K562 (cell line): Measurements from ENCODE around the gene FCRL3. TPM values are rescaled to one million over a fixed set of nuclear protein-coding genes. Genes with fewer than 3 reads are reported as not detected.

Experiments used
- ATAC-seq: fragments of 200-7000 bp; cut with Tn5 transposase; 3 replicates; pipeline ENCODE4 v1.9.1; 2020; ENCODE audit warnings: moderate library complexity
- BruUV-seq: library from RNA; stranded (reverse); fragments of 400-500 nt; replicated peaks from 2 replicates; lab custom pipeline; 2021; lab: Mats Ljungman, UMichigan
- CTCF ChIA-PET: fragments of 300-600 bp; formaldehyde crosslinking; extraction: SDS; loops from one replicate; lab custom pipeline; 2021; ENCODE audit warnings: low intra/inter-chr PET ratio; lab: Yijun Ruan, JAX
- POLR2A ChIA-PET: fragments of 300-600, 350-650 bp; sonication (Branson Sonifier 250); formaldehyde crosslinking; extraction: SDS; loops from one replicate; lab custom pipeline; 2021; ENCODE audit warnings: antibody characterized with exemption, inconsistent platforms; lab: Yijun Ruan, JAX
- DNase-seq, 4 experiments: peaks; one replicate each; pipeline versions ENCODE4 v3.0.0 to v3.0.0-alpha.2; 2011 to 2018; ENCODE audit warnings: low spot score in 3 of 4, mixed read lengths in 3 of 4; ENCODE audit errors: extremely low read depth in 1 of 4
- FAIRE-seq: peaks from 2 replicates; lab custom pipeline; 2011; peaks lifted over from hg19 to GRCh38; lab: Jason Lieb, UNC
- H2AFZ ChIP-seq: 2 replicates; pipeline ENCODE4 v1.6.0; 2011; ENCODE audit warnings: low read depth, low read length, control low read depth, inconsistent platforms
- H3K27ac ChIP-seq: fragments of 200-600 bp; 3 replicates; pipeline ENCODE4 v1.8.0; 2011; ENCODE audit warnings: low read depth, mild to moderate bottlenecking, control low read depth, inconsistent platforms, low read length, moderate library complexity, mixed read lengths; ENCODE audit errors: extremely low read depth
- H3K27me3 ChIP-seq, 2 experiments: fragments of 300-600 bp in 1 of 2; 2 replicates in 1 of 2; 3 replicates in 1 of 2; pipeline versions ENCODE4 v1.6.0 to v1.8.0; 2011; ENCODE audit warnings: inconsistent platforms in 2 of 2, low read length in 2 of 2, mild to moderate bottlenecking in 1 of 2, mixed read lengths in 1 of 2, moderate library complexity in 1 of 2; ENCODE audit not compliant: control insufficient read depth in 2 of 2, insufficient read depth in 2 of 2
- H3K36me3 ChIP-seq: fragments of 300-600 bp; 3 replicates; pipeline ENCODE4 v1.8.0; 2011; ENCODE audit warnings: mild to moderate bottlenecking, low read length, inconsistent platforms; ENCODE audit not compliant: control insufficient read depth, insufficient read depth
- H3K4me1 ChIP-seq, 2 experiments: fragments of 200-600 bp in 1 of 2; replicated peaks in 1 of 2; 2 replicates in 1 of 2; 3 replicates in 1 of 2; pipeline versions ENCODE4 v1.5.1 to v1.8.0; 2011; ENCODE audit warnings: inconsistent platforms in 2 of 2, low read length in 2 of 2, mild to moderate bottlenecking in 1 of 2, mixed read lengths in 1 of 2, moderate library complexity in 1 of 2; ENCODE audit not compliant: control insufficient read depth in 2 of 2, insufficient read depth in 2 of 2
- H3K4me2 ChIP-seq: 2 replicates; pipeline ENCODE4 v1.6.1; 2011; ENCODE audit warnings: low read length, control low read depth, inconsistent platforms, mixed read lengths; ENCODE audit not compliant: insufficient read depth
- H3K4me3 ChIP-seq: fragments of 200-600 bp; sonication (generic), shearing (Covaris generic); 2 replicates; pipeline ENCODE4 v1.5.1; 2016; ENCODE audit warnings: control low read depth, inconsistent platforms
- H3K79me2 ChIP-seq: fragments of 200-600 bp; 3 replicates; pipeline ENCODE4 v1.8.0; 2011; ENCODE audit warnings: low read length, inconsistent platforms; ENCODE audit not compliant: control insufficient read depth, insufficient read depth
- H3K9ac ChIP-seq, 2 experiments: 2 replicates each; pipeline versions ENCODE4 v1.6.0 to v1.6.1; 2011; ENCODE audit warnings: low read depth in 2 of 2, low read length in 2 of 2, control low read depth in 1 of 2, inconsistent platforms in 1 of 2, mild to moderate bottlenecking in 1 of 2, mixed read lengths in 1 of 2; ENCODE audit not compliant: insufficient read depth in 1 of 2
- H3K9me1 ChIP-seq: one replicate; pipeline ENCODE4 v1.6.0; 2011; ENCODE audit warnings: inconsistent platforms, mild to moderate bottlenecking, low read length, moderate library complexity; ENCODE audit not compliant: control insufficient read depth, insufficient read depth
- H3K9me3 ChIP-seq: replicated peaks from 2 replicates; pipeline ENCODE4 v1.5.1; 2011; ENCODE audit warnings: low read depth, low read length, inconsistent platforms; ENCODE audit not compliant: control insufficient read depth, insufficient read depth
- H4K20me1 ChIP-seq: replicated peaks from 2 replicates; pipeline ENCODE4 v1.6.1; 2011; ENCODE audit warnings: low read length, inconsistent platforms, mixed read lengths; ENCODE audit not compliant: control insufficient read depth, insufficient read depth
- CBX1 ChIP-seq: sonication (generic); IDR thresholded peaks from 2 replicates; pipeline ENCODE4 v1.6.1; 2016; ENCODE audit warnings: antibody characterized with exemption, low read depth, mild to moderate bottlenecking
- DMBX1 ChIP-seq: fragments of 250-450 bp; sonication (Bioruptor Pico); IDR thresholded peaks from 2 replicates; pipeline ENCODE4 v1.8.0; 2022; ENCODE audit warnings: inconsistent platforms, mild to moderate bottlenecking, moderate library complexity, borderline replicate concordance
- EGR1 ChIP-seq: fragments of 450-650 bp; conservative IDR thresholded peaks from 2 replicates; pipeline ENCODE4 v1.6.1; 2017; ENCODE audit warnings: mild to moderate bottlenecking
- FOXP1 ChIP-seq: sonication (generic); formaldehyde crosslinking; IDR thresholded peaks from 2 replicates; pipeline ENCODE4 v1.8.0; 2022; ENCODE audit warnings: mild to moderate bottlenecking, missing genetic modification reagents
- GATA2 ChIP-seq: sonication (generic); formaldehyde crosslinking; IDR thresholded peaks from 2 replicates; pipeline ENCODE4 v1.4.0; 2020; ENCODE audit warnings: mild to moderate bottlenecking, missing genetic modification reagents
- KAT2B ChIP-seq: IDR thresholded peaks from one replicate; pipeline ENCODE4 v1.6.1; 2012; ENCODE audit warnings: low read depth, mild to moderate bottlenecking, control low read depth, inconsistent platforms, low read length, moderate library complexity
- MAFF ChIP-seq: IDR thresholded peaks from 2 replicates; pipeline ENCODE4 v1.6.1; 2012; ENCODE audit warnings: low read length, improper control_type of control experiment
- MBD2 ChIP-seq: sonication (generic); IDR thresholded peaks from 2 replicates; pipeline ENCODE4 v1.6.1; 2016; ENCODE audit warnings: low read depth, borderline replicate concordance
- NCOA4 ChIP-seq: fragments of 450-650 bp; IDR thresholded peaks from 2 replicates; pipeline ENCODE4 v1.6.1; 2018; ENCODE audit warnings: mild to moderate bottlenecking; ENCODE audit not compliant: partially characterized antibody
- PHB2 ChIP-seq: fragments of 450-650 bp; IDR thresholded peaks from 2 replicates; pipeline ENCODE4 v1.6.1; 2017; ENCODE audit warnings: low read depth
- ZKSCAN1 ChIP-seq: fragments of 150-350 bp; IDR thresholded peaks from 2 replicates; pipeline ENCODE4 v1.6.1; 2016; ENCODE audit warnings: low read depth, low read length
- ZNF133 ChIP-seq: fragments of 250-450 bp; sonication (Bioruptor Pico); IDR thresholded peaks from 2 replicates; pipeline ENCODE4 v1.4.0; 2020; ENCODE audit warnings: mild to moderate bottlenecking
- ZNF354B ChIP-seq: fragments of 250-450 bp; sonication (Bioruptor Pico); IDR thresholded peaks from 2 replicates; pipeline ENCODE4 v1.4.0; 2020
- ZNF395 ChIP-seq: fragments of 200-800 bp; sonication (Bioruptor generic); IDR thresholded peaks from 2 replicates; pipeline ENCODE4 v1.6.1; 2017; ENCODE audit warnings: missing genetic modification characterization, missing compliant biosample characterization
- WGBS: fragments of 100-300 bp; shearing (Covaris generic); methylation state at CpG from one replicate; pipeline ENCODE4 v1.1.6; 2016; ENCODE audit warnings: low coverage, mixed read lengths; ENCODE audit not compliant: insufficient coverage; ENCODE audit errors: missing lambda C conversion rate; 5-methylcytosine and 5-hydroxymethylcytosine counted together
- in situ Hi-C: fragments of 300-500 bp; cut with MboI; formaldehyde crosslinking; loops from 4 replicates; pipeline ENCODE4 v1.15.0; 2018; ENCODE audit warnings: inconsistent platforms, mixed read lengths
- intact Hi-C: fragments of 100-400 bp; cut with micrococcal nuclease; formaldehyde crosslinking; loops from 2 replicates; pipeline ENCODE4 v1.14.2; 2022
- polyA plus RNA-seq, 8 experiments: library from polyadenylated mRNA; depleted of rRNA in 4 of 8; stranded (reverse) in 5 of 8; unstranded in 3 of 8; fragments of >200 nt; fragmentation: Nextera tagmentation in 2 of 8; fragmentation: Illumina TruSeq in 1 of 8; extraction: Ambion mirVana in 2 of 8; extraction: Trizol in 1 of 8; gene quantifications; 2 replicates each; pipeline versions ENCODE4 v1.2.1 to v1.2.3, GENCODE V29; 2011 to 2014; ENCODE audit warnings: inconsistent platforms in 1 of 8, missing spikeins in 1 of 8
- total RNA-seq, 7 experiments: library from RNA; depleted of rRNA in 6 of 7; stranded (reverse); fragments of >200 nt in 6 of 7; fragmentation: Illumina TruSeq in 2 of 7; extraction: Trizol in 2 of 7; gene quantifications; 2 replicates each; pipeline versions ENCODE4 v1.2.1 to v1.2.3, GENCODE V29; 2011 to 2021; ENCODE audit warnings: low replicate concordance in 1 of 7

The FCRL3 gene
- total and polyA plus RNA-seq, 9 of the 15 experiments (the other 6 are each of a cell fraction or from before 2014, with no cell fraction given) = not detected

DNA sequence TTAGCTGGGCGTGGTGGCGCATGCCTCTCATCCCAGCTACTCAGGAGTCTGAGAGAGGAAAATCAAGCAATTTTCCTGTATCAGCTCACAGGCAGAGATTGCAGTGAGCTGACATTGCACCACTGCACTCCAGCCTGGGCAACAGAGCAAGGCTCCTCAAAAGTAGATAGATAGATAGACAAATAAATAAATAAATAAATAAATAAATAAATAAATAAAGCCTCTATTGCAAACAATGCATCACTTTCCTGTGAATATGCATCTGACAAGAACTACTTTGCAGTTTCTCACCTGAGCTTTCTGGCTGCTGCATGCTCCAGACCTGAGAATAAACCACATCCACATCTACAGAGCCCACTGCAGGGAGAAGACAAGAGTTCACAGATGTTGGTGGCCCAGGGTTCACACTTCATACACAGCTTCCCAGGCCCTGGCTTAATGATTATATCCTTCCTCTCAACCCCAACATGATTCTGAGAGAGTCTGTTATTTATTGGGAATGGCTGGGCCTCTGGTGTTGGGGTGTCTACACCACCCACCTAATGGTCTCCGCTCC, 47.8 kb upstream of the FCRL3 start:
- BruUV-seq = no TSS peak
- Histone ChIP-seq H3K4me1 (no peaks in the 10 kb centered on the region), H3K27ac (no peak overlapping the region), H3K9me1 (no peaks in the 10 kb centered on the region), H3K79me2 (no peaks in the 10 kb centered on the region), H2AFZ (no peak overlapping the region), H3K4me2 (no peak overlapping the region), H3K36me3 (no peaks in the 10 kb centered on the region), H3K9ac (no peak overlapping the region), H3K9me3 (no peaks in the 10 kb centered on the region), H3K4me3 (no peak overlapping the region), H4K20me1 (no peaks in the 10 kb centered on the region), H3K27me3 (no peaks in the 10 kb centered on the region)
- intact Hi-C loops = no loop called here
- 0% methylated on average over 1 of the region's 3 CpGs for WGBS
- FAIRE-seq (no peak), ATAC-seq (no peak), DNase-seq (no peak)
- ChIA-PET POLR2A (no interaction called here), CTCF (no interaction called here)
- no peak for TF ChIP-seq MBD2
- TF ChIP-seq CBX1 = no peak
- no peak for TF ChIP-seq FOXP1 (CRISPR knock-in tag)
- no peak for TF ChIP-seq DMBX1 (CRISPR knock-in tag)
- TF ChIP-seq GATA2 (CRISPR knock-in tag) = no peak
- no peak for TF ChIP-seq NCOA4
- no peak for TF ChIP-seq EGR1
- TF ChIP-seq ZKSCAN1 = no peak
- no peak for TF ChIP-seq ZNF354B (CRISPR knock-in tag)
- no peak for TF ChIP-seq ZNF133 (CRISPR knock-in tag)
- no peak for TF ChIP-seq PHB2
- TF ChIP-seq ZNF395 = no peak
- no peak for TF ChIP-seq KAT2B
- no peak for TF ChIP-seq MAFF
- in situ Hi-C loops = no loop called here
